ENCODE data around the gene CNIH3.
A peak's percentile ranks its signal among the peaks of the same experiment; 100 is the strongest.

CNIH3 gene

GRCh38 chr1:224591326-224591725 is 24.8 kb upstream of the CNIH3 start:
- no peaks in the 10 kb centered on the region for H3K27me3 ChIP-seq (ENCODE audit: insufficient read depth, low read length, poor library complexity)
- H2AFZ ChIP-seq (ENCODE audit: low read depth, low read length) = no peak overlapping the region
- ATAC-seq (ENCODE audit: insufficient read depth, low read depth) (no peak), DNase-seq (no peak)
- peaks cover 10% of the 10 kb centered on the region; the same call in 1 of the 2 replicates for H3K4me1 ChIP-seq (ENCODE audit: insufficient read depth, low read length)
- no peak overlapping the region for H3K4me2 ChIP-seq (ENCODE audit: insufficient read depth, low read length)
- H3K9ac ChIP-seq (ENCODE audit: low read depth, low read length) = no peak overlapping the region
- no peaks in the 10 kb centered on the region for H4K20me1 ChIP-seq (ENCODE audit: insufficient read depth, low read length)
- no peaks in the 10 kb centered on the region for H3K9me3 ChIP-seq (ENCODE audit: insufficient read depth, low read length, severe bottlenecking)
- no peak for TF ChIP-seq CTCF (IDR thresholded peaks at IDR 0.05; ENCODE audit: borderline replicate concordance, extremely low read depth, low read length, poor library complexity, severe bottlenecking)
- no peak overlapping the region for H3K4me3 ChIP-seq (ENCODE audit: low read depth in 1 of 2, low read length in 2 of 2)
- H3K79me2 ChIP-seq (ENCODE audit: insufficient read depth, low read length) = no peaks in the 10 kb centered on the region
- H3K36me3 ChIP-seq (ENCODE audit: insufficient read depth, low read length) = no peaks in the 10 kb centered on the region
- no peak overlapping the region for H3K27ac ChIP-seq (ENCODE audit: low read length)

- H3K4me2 ChIP-seq (ENCODE audit: insufficient read depth, low read length) = no peak overlapping the region
Observed at GRCh38 chr1:224592636-224593582, 23.2 kb upstream of the CNIH3 start.

GRCh38 chr1:224594360-224594759 is 21.8 kb upstream of the CNIH3 start:
- ATAC-seq (ENCODE audit: insufficient read depth, low read depth) (no peak), DNase-seq (no peak)
- Histone ChIP-seq H3K79me2 (ENCODE audit: insufficient read depth, low read length) (no peaks in the 10 kb centered on the region), H3K9me3 (ENCODE audit: insufficient read depth, low read length, severe bottlenecking) (no peaks in the 10 kb centered on the region), H3K27me3 (ENCODE audit: insufficient read depth, low read length, poor library complexity) (no peaks in the 10 kb centered on the region), H3K36me3 (ENCODE audit: insufficient read depth, low read length) (no peaks in the 10 kb centered on the region), H2AFZ (ENCODE audit: low read depth, low read length) (no peak overlapping the region), H3K27ac (ENCODE audit: low read length) (no peak overlapping the region), H4K20me1 (ENCODE audit: insufficient read depth, low read length) (no peaks in the 10 kb centered on the region), H3K4me2 (ENCODE audit: insufficient read depth, low read length) (no peak overlapping the region), H3K9ac (ENCODE audit: low read depth, low read length) (no peak overlapping the region), H3K4me1 (ENCODE audit: insufficient read depth, low read length) (peaks cover 10% of the 10 kb centered on the region; the same call in 1 of the 2 replicates), H3K4me3 (ENCODE audit: low read depth in 1 of 2, low read length in 2 of 2) (no peak overlapping the region)
- no peak for TF ChIP-seq CTCF (IDR thresholded peaks at IDR 0.05; ENCODE audit: borderline replicate concordance, extremely low read depth, low read length, poor library complexity, severe bottlenecking)
- TF ChIP-seq EZH2 (IDR thresholded peaks at IDR 0.05; ENCODE audit: borderline replicate concordance, low read depth, low read length, severe bottlenecking) = no peak

More at GRCh38 chr1:224592636-224593582, 23.2 kb upstream of the CNIH3 start:
- H3K27me3 ChIP-seq (ENCODE audit: insufficient read depth, low read length, poor library complexity) = no peaks in the 10 kb centered on the region
- no peaks in the 10 kb centered on the region for H3K36me3 ChIP-seq (ENCODE audit: insufficient read depth, low read length)
- H3K27ac ChIP-seq (ENCODE audit: low read length) = no peak overlapping the region
- peak; percentile 39 for DNase-seq
- peak; percentile 84 for ATAC-seq (ENCODE audit: insufficient read depth, low read depth)
- H3K9ac ChIP-seq (ENCODE audit: low read depth, low read length) = no peak overlapping the region
- H3K4me3 ChIP-seq (ENCODE audit: low read depth in 1 of 2, low read length in 2 of 2) = no peak overlapping the region
- no peak overlapping the region for H2AFZ ChIP-seq (ENCODE audit: low read depth, low read length)
- TF ChIP-seq EZH2 (IDR thresholded peaks at IDR 0.05; ENCODE audit: borderline replicate concordance, low read depth, low read length, severe bottlenecking) (no peak), CTCF (IDR thresholded peaks at IDR 0.05; ENCODE audit: borderline replicate concordance, extremely low read depth, low read length, poor library complexity, severe bottlenecking) (no peak)
- H3K9me3 ChIP-seq (ENCODE audit: insufficient read depth, low read length, severe bottlenecking) = no peaks in the 10 kb centered on the region
- no peaks in the 10 kb centered on the region for H4K20me1 ChIP-seq (ENCODE audit: insufficient read depth, low read length)
- no peaks in the 10 kb centered on the region for H3K79me2 ChIP-seq (ENCODE audit: insufficient read depth, low read length)
- peaks cover 10% of the 10 kb centered on the region; the same call in 1 of the 2 replicates for H3K4me1 ChIP-seq (ENCODE audit: insufficient read depth, low read length)

Data from DND-41 (cell line).